ENCODE measurements around the gene LEFTY2. TPM values are rescaled to one million over a fixed set of nuclear protein-coding genes. Genes with fewer than 3 reads are reported as not detected.

Gene LEFTY2
- total and polyA plus RNA-seq, 2 donors (not counting 1 experiment from before 2014, with no cell fraction given), result 0.21 TPM; not detected in 1

DNA sequence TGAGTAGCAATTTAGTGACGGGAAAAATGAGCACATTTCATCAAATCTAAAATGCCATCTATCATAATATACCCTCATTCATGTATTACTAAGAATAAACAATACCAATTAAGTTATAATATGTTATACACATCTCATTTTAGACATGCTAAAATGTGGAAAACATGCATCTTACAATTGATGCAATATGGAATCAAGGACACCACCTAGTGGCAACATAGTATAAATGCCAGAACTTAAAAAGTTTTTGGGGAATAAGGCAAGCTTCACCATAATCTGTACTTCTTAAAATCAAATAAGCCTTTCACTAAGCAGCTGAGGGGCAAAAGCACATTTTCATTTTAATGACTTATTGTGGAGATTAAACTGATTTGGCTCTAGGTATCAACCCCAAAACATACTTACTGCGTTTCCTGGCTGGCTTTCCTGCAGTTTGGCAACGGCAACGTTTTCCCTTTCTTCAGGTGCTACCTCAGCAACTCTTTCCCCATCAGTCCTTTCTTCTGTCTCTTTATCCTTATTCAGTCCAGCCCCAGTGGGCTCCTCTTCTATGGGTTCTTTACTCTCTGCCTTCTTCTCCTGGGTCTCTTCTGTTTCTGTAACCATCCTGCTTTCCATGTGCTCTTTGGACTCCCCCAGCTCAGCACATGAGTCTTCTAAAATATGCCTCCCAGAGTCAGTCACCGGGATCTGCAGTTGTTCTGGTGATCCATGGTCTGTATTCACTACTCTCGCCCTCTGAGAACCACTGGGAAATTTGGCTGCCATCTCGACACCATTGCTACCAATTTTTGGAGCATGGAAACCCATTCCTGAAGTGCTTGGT, 46.7 kb upstream of the LEFTY2 start:
- Histone ChIP-seq H3K4me1 (ENCODE audit: control insufficient read depth in 2 of 2, insufficient read depth in 2 of 2, low read length in 2 of 2) (peaks cover 0 to 4% of the 10 kb centered on the region in 2 donors), H2AFZ (ENCODE audit: insufficient read depth, low read depth, low read length, poor library complexity, severe bottlenecking) (no peak overlapping the region), H4K20me1 (ENCODE audit: control insufficient read depth, insufficient read depth, low read length, poor library complexity, severe bottlenecking) (peaks cover 19% of the 10 kb centered on the region), H3K4me3 (ENCODE audit: control extremely low read depth in 1 of 5, extremely low read depth in 1 of 5, insufficient read depth in 1 of 5, low read depth in 2 of 5, low read length in 4 of 5) (no peak overlapping the region), H3K79me2 (ENCODE audit: control insufficient read depth, insufficient read depth, low read length) (peaks cover 36% of the 10 kb centered on the region), H3K36me3 (replicated peaks in 1 of 2; ENCODE audit: control extremely low read depth in 1 of 2, control insufficient read depth in 1 of 2, extremely low read depth in 1 of 2, insufficient read depth in 2 of 2, low read length in 1 of 2) (peaks cover 16 to 79% of the 10 kb centered on the region in 2 experiments), H3K27me3 (replicated peaks in 1 of 4; ENCODE audit: control extremely low read depth in 1 of 4, control insufficient read depth in 3 of 4, insufficient read depth in 4 of 4, low read length in 3 of 4) (no peaks in the 10 kb centered on the region), H3K9ac (ENCODE audit: low read length) (no peak overlapping the region), H3K9me3 (ENCODE audit: control extremely low read depth in 1 of 3, control insufficient read depth in 2 of 3, insufficient read depth in 1 of 3, low read length in 2 of 3) (no peaks in the 10 kb centered on the region), H3K27ac (ENCODE audit: low read length in 2 of 2) (no peak overlapping the region), H3K4me2 (replicated peaks; ENCODE audit: low read depth, low read length, poor library complexity, severe bottlenecking) (no peak overlapping the region)
- POLR2A ChIA-PET, result interaction anchor here (0.6 to 1.7 kb wide), 5 partner anchors 12 to 196 kb away, joined by 3 to 7 read pairs (median 4); partner anchors contain the start of genes H3-3A and SDE2
- intact Hi-C loops (cut with micrococcal nuclease), result loop anchor here (1.0 kb wide), 1 partner anchor 12 kb away; the partner anchor contains the start of gene SDE2
- CTCF ChIA-PET, result interaction anchor here (0.6 to 5.2 kb wide), 48 partner anchors 9 to 668 kb away, joined by 3 to 73 read pairs (median 4); partner anchors contain the start of genes H3-3A, SDE2 and SRP9
- no peaks in the 10 kb centered on the region for H3K9me3 Mint-ChIP-seq (ENCODE audit: insufficient read depth)
- TF ChIP-seq, protein P1, sequence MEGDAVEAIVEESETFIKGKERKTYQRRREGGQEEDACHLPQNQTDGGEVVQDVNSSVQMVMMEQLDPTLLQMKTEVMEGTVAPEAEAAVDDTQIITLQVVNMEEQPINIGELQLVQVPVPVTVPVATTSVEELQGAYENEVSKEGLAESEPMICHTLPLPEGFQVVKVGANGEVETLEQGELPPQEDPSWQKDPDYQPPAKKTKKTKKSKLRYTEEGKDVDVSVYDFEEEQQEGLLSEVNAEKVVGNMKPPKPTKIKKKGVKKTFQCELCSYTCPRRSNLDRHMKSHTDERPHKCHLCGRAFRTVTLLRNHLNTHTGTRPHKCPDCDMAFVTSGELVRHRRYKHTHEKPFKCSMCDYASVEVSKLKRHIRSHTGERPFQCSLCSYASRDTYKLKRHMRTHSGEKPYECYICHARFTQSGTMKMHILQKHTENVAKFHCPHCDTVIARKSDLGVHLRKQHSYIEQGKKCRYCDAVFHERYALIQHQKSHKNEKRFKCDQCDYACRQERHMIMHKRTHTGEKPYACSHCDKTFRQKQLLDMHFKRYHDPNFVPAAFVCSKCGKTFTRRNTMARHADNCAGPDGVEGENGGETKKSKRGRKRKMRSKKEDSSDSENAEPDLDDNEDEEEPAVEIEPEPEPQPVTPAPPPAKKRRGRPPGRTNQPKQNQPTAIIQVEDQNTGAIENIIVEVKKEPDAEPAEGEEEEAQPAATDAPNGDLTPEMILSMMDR (IDR thresholded peaks at IDR 0.05), result peak; percentile 87
- no peak for TF ChIP-seq EZH2 (IDR thresholded peaks at IDR 0.05; ENCODE audit: borderline replicate concordance, insufficient read depth, low read depth, low read length, poor library complexity, severe bottlenecking)
- H3K27ac Mint-ChIP-seq, result peak overlapping the region; percentile 37
- no peaks in the 10 kb centered on the region for H3K27me3 Mint-ChIP-seq
- ATAC-seq (ENCODE audit: low read depth), result peak; percentile 67
- H3K4me3 Mint-ChIP-seq, result no peak overlapping the region
- peak; percentile 61 for DNase-seq
- 92% methylated on average over 6 of the region's 7 CpGs for WGBS (ENCODE audit: insufficient coverage)
- H3K4me1 Mint-ChIP-seq, result peaks cover 25% of the 10 kb centered on the region

DNA sequence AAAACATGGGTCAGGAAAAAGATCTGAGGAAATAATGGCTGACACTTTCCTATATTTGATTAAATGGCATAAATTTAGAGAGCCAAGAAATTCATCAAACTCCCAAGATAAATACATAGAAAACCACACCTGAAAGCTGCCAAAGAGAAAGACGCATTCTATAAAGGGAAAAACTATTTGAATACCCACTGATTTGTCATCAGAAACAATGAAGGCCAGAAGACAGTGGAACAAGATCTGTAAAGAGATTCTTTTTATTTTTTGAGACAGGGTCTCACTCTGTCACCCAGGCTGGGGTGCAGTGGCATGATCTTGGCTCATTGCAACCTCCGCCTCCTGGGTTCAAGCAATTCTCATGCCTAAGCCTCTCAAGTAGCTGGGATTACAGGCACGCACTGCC, 40.7 kb upstream of the LEFTY2 start:
- ChIA-PET CTCF (interaction anchor here (0.7 to 3.9 kb wide), 3 partner anchors 10 to 103 kb away, joined by 3 to 19 read pairs (median 6); no protein-coding TSS in a partner anchor), POLR2A (no interaction called here)
- Mint-ChIP-seq H3K9me3 (ENCODE audit: insufficient read depth) (no peaks in the 10 kb centered on the region), H3K4me1 (peaks cover 26% of the 10 kb centered on the region), H3K27me3 (no peaks in the 10 kb centered on the region), H3K27ac (no peak overlapping the region), H3K4me3 (no peak overlapping the region)
- Histone ChIP-seq H3K4me3 (ENCODE audit: control extremely low read depth in 1 of 5, extremely low read depth in 1 of 5, insufficient read depth in 1 of 5, low read depth in 2 of 5, low read length in 4 of 5) (no peak overlapping the region), H2AFZ (ENCODE audit: insufficient read depth, low read depth, low read length, poor library complexity, severe bottlenecking) (no peak overlapping the region), H3K36me3 (replicated peaks in 1 of 2; ENCODE audit: control extremely low read depth in 1 of 2, control insufficient read depth in 1 of 2, extremely low read depth in 1 of 2, insufficient read depth in 2 of 2, low read length in 1 of 2) (peaks cover 8 to 55% of the 10 kb centered on the region in 2 experiments), H3K4me2 (replicated peaks; ENCODE audit: low read depth, low read length, poor library complexity, severe bottlenecking) (no peak overlapping the region), H4K20me1 (ENCODE audit: control insufficient read depth, insufficient read depth, low read length, poor library complexity, severe bottlenecking) (peaks cover 4% of the 10 kb centered on the region), H3K4me1 (ENCODE audit: control insufficient read depth in 2 of 2, insufficient read depth in 2 of 2, low read length in 2 of 2) (peaks cover 16 to 17% of the 10 kb centered on the region in 2 donors), H3K79me2 (ENCODE audit: control insufficient read depth, insufficient read depth, low read length) (peaks cover 29% of the 10 kb centered on the region), H3K27me3 (replicated peaks in 1 of 4; ENCODE audit: control extremely low read depth in 1 of 4, control insufficient read depth in 3 of 4, insufficient read depth in 4 of 4, low read length in 3 of 4) (no peaks in the 10 kb centered on the region), H3K27ac (ENCODE audit: low read length in 2 of 2) (no peak overlapping the region), H3K9me3 (ENCODE audit: control extremely low read depth in 1 of 3, control insufficient read depth in 2 of 3, insufficient read depth in 1 of 3, low read length in 2 of 3) (no peaks in the 10 kb centered on the region), H3K9ac (ENCODE audit: low read length) (no peak overlapping the region)
- DNase-seq, result no peak
- intact Hi-C loops (cut with micrococcal nuclease), result no loop called here
- whole genome bisulfite sequencing (ENCODE audit: insufficient coverage), result 100% methylated on average over 1 of the region's 3 CpGs
- TF ChIP-seq, protein P1 (IDR thresholded peaks at IDR 0.05), result no peak
- no peak for TF ChIP-seq EZH2 (IDR thresholded peaks at IDR 0.05; ENCODE audit: borderline replicate concordance, insufficient read depth, low read depth, low read length, poor library complexity, severe bottlenecking)
- ATAC-seq (ENCODE audit: low read depth), result no peak
